ENCODE results near the gene MAPK1.
"Not testable (repeated sequence)": the region's sequence is repeated elsewhere in the genome, so short reads cannot be mapped to it uniquely, and the experiment has no call there.

Gene MAPK1

GRCh38 chr22:21726650-21727049, 140.8 kb downstream of the MAPK1 start:
- Histone ChIP-seq H3K9ac (ENCODE audit: insufficient read length, low read depth) (peak overlapping the region; percentile 10), H3K9me3 (ENCODE audit: insufficient read depth, low read length) (no peaks in the 10 kb centered on the region), H3K4me1 (ENCODE audit: insufficient read depth, insufficient read length) (peaks cover 9% of the 10 kb centered on the region), H3K27me3 (ENCODE audit: insufficient read depth, insufficient read length) (no peaks in the 10 kb centered on the region), H3K36me3 (ENCODE audit: insufficient read depth, insufficient read length, low read length) (no peaks in the 10 kb centered on the region), H3K4me3 (ENCODE audit: insufficient read length, low read depth) (no peak overlapping the region)
- DNase-seq (ENCODE audit: low read depth, low spot score), result peak; percentile 28
- TF ChIP-seq YY1 (IDR thresholded peaks at IDR 0.05; ENCODE audit: insufficient read depth, insufficient read length) (no peak), SUZ12 (IDR thresholded peaks at IDR 0.05; ENCODE audit: extremely low read depth, insufficient read depth, insufficient read length) (no peak), ZNF274 (IDR thresholded peaks at IDR 0.05; ENCODE audit: low read depth, low read length) (no peak)

- Histone ChIP-seq H3K9ac (ENCODE audit: insufficient read length, low read depth) (peak overlapping the region; percentile 10), H3K27me3 (ENCODE audit: insufficient read depth, insufficient read length) (no peaks in the 10 kb centered on the region), H3K36me3 (ENCODE audit: insufficient read depth, insufficient read length, low read length) (no peaks in the 10 kb centered on the region), H3K4me1 (ENCODE audit: insufficient read depth, insufficient read length) (peaks cover 9% of the 10 kb centered on the region), H3K4me3 (ENCODE audit: insufficient read length, low read depth) (no peak overlapping the region), H3K9me3 (ENCODE audit: insufficient read depth, low read length) (no peaks in the 10 kb centered on the region)
- DNase-seq (ENCODE audit: low read depth, low spot score), result no peak
- TF ChIP-seq YY1 (IDR thresholded peaks at IDR 0.05; ENCODE audit: insufficient read depth, insufficient read length) (no peak), ZNF274 (IDR thresholded peaks at IDR 0.05; ENCODE audit: low read depth, low read length) (no peak), SUZ12 (IDR thresholded peaks at IDR 0.05; ENCODE audit: extremely low read depth, insufficient read depth, insufficient read length) (no peak)
These were observed 141.3 kb downstream of the MAPK1 start for GRCh38 chr22:21725956-21726649.

GRCh38 chr22:21724496-21724895, 142.9 kb downstream of the MAPK1 start:
- not testable (repeated sequence) for H3K9me3 ChIP-seq (ENCODE audit: insufficient read depth, low read length); H3K4me3 ChIP-seq (ENCODE audit: insufficient read length, low read depth); H3K4me1 ChIP-seq (ENCODE audit: insufficient read depth, insufficient read length); H3K9ac ChIP-seq (ENCODE audit: insufficient read length, low read depth); DNase-seq (ENCODE audit: low read depth, low spot score); H3K27me3 ChIP-seq (ENCODE audit: insufficient read depth, insufficient read length); H3K36me3 ChIP-seq (ENCODE audit: insufficient read depth, insufficient read length, low read length)

- not testable (repeated sequence) for H3K4me1 ChIP-seq (ENCODE audit: insufficient read depth, insufficient read length); H3K9me3 ChIP-seq (ENCODE audit: insufficient read depth, low read length); H3K36me3 ChIP-seq (ENCODE audit: insufficient read depth, insufficient read length, low read length); DNase-seq (ENCODE audit: low read depth, low spot score); H3K9ac ChIP-seq (ENCODE audit: insufficient read length, low read depth); H3K4me3 ChIP-seq (ENCODE audit: insufficient read length, low read depth); H3K27me3 ChIP-seq (ENCODE audit: insufficient read depth, insufficient read length)
These were observed 146.1 kb downstream of the MAPK1 start for GRCh38 chr22:21721195-21721852.

GRCh38 chr22:21720191-21720859, 147.1 kb downstream of the MAPK1 start:
- not testable (repeated sequence) for DNase-seq (ENCODE audit: low read depth, low spot score); H3K4me3 ChIP-seq (ENCODE audit: insufficient read length, low read depth); H3K9ac ChIP-seq (ENCODE audit: insufficient read length, low read depth); H3K27me3 ChIP-seq (ENCODE audit: insufficient read depth, insufficient read length); H3K36me3 ChIP-seq (ENCODE audit: insufficient read depth, insufficient read length, low read length); H3K9me3 ChIP-seq (ENCODE audit: insufficient read depth, low read length); H3K4me1 ChIP-seq (ENCODE audit: insufficient read depth, insufficient read length)

GRCh38 chr22:21719024-21719423, 148.4 kb downstream of the MAPK1 start:
- Histone ChIP-seq H3K27me3 (ENCODE audit: insufficient read depth, insufficient read length) (no peaks in the 10 kb centered on the region), H3K4me3 (ENCODE audit: insufficient read length, low read depth) (no peak overlapping the region), H3K9ac (ENCODE audit: insufficient read length, low read depth) (no peak overlapping the region), H3K36me3 (ENCODE audit: insufficient read depth, insufficient read length, low read length) (no peaks in the 10 kb centered on the region), H3K9me3 (ENCODE audit: insufficient read depth, low read length) (no peaks in the 10 kb centered on the region), H3K4me1 (ENCODE audit: insufficient read depth, insufficient read length) (no peaks in the 10 kb centered on the region)
- no peak for DNase-seq (ENCODE audit: low read depth, low spot score)
- TF ChIP-seq SUZ12 (IDR thresholded peaks at IDR 0.05; ENCODE audit: extremely low read depth, insufficient read depth, insufficient read length) (no peak), ZNF274 (IDR thresholded peaks at IDR 0.05; ENCODE audit: low read depth, low read length) (no peak), YY1 (IDR thresholded peaks at IDR 0.05; ENCODE audit: insufficient read depth, insufficient read length) (no peak)

GRCh38 chr22:21718499-21718898, 148.9 kb downstream of the MAPK1 start:
- Histone ChIP-seq H3K4me1 (ENCODE audit: insufficient read depth, insufficient read length) (no peaks in the 10 kb centered on the region), H3K9ac (ENCODE audit: insufficient read length, low read depth) (no peak overlapping the region), H3K27me3 (ENCODE audit: insufficient read depth, insufficient read length) (no peaks in the 10 kb centered on the region), H3K36me3 (ENCODE audit: insufficient read depth, insufficient read length, low read length) (no peaks in the 10 kb centered on the region), H3K9me3 (ENCODE audit: insufficient read depth, low read length) (no peaks in the 10 kb centered on the region), H3K4me3 (ENCODE audit: insufficient read length, low read depth) (no peak overlapping the region)
- TF ChIP-seq ZNF274 (IDR thresholded peaks at IDR 0.05; ENCODE audit: low read depth, low read length) (no peak), SUZ12 (IDR thresholded peaks at IDR 0.05; ENCODE audit: extremely low read depth, insufficient read depth, insufficient read length) (no peak), YY1 (IDR thresholded peaks at IDR 0.05; ENCODE audit: insufficient read depth, insufficient read length) (no peak)
- DNase-seq (ENCODE audit: low read depth, low spot score), result no peak

- not testable (repeated sequence) for H3K36me3 ChIP-seq (ENCODE audit: insufficient read depth, insufficient read length, low read length); H3K27me3 ChIP-seq (ENCODE audit: insufficient read depth, insufficient read length); H3K9me3 ChIP-seq (ENCODE audit: insufficient read depth, low read length); H3K4me3 ChIP-seq (ENCODE audit: insufficient read length, low read depth); H3K4me1 ChIP-seq (ENCODE audit: insufficient read depth, insufficient read length); DNase-seq (ENCODE audit: low read depth, low spot score); H3K9ac ChIP-seq (ENCODE audit: insufficient read length, low read depth)
These were observed 150.9 kb downstream of the MAPK1 start for GRCh38 chr22:21716395-21717122.
